IPS-11a (cell line): ENCODE data around the gene VWC2.

ENCODE experiments used
- H3K4me3 ChIP-seq: one replicate; pipeline ENCODE4 v1.5.1; 2013; ENCODE audit warnings: low read depth, low read length, control low read depth

The VWC2 gene

DNA sequence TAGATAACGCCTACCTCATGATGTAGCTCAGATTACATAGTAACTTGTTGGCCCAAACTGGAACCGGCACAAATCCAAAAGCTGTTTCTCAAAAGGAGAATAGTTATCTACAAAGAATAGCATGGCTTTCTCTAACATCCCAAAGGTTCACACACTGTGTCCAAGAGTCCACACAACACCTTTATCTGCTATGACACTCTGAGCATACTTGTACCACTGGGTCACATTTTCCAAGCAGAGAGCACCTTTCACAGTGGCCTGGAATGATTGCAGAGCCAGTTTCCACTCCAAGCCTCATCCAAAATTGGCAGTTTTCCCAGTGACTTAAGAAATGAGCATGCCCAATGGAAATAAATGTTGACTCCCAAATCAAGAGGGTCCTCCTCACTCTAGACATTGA lies 155.3 kb downstream of the VWC2 start:
- no peak overlapping the region for H3K4me3 ChIP-seq

DNA sequence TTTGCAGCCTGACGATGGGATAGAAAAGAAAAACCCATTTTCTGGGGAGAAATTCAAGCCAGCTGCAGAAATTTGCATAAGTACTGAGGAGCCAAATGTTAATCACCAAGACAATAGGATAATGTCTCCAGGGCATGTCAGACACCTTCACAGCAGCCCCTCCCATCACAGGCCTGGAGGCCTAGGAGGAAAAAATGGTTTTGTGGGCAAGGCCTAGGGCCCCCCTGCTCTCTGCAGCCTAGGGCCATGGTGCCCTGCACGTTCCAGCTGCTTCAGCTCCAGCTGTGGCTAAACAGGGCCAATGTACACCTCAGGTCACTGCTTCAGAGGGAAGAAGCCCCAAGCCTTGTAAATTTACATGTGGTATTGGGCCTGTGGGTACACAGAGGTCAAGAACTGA lies 158.2 kb downstream of the VWC2 start:
- H3K4me3 ChIP-seq = no peak overlapping the region

DNA sequence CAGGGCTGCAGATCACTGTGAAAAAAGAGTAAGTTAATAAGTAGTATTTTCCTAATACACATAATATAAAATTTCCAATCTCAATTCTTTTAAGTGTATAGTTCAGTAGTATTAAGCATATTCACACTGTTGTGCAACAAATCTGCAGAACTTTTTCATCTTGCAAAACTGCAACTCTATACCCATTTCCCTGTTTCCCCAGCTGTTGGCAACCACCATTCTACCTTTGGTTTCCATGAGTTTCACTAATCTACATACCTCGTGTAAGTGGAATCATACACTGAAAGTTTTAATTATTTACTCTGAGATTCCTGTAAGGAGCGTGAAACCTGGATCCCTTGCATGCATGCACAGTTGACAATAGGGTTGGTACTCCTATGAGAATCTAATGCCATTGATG lies 164.2 kb downstream of the VWC2 start:
- H3K4me3 ChIP-seq = no peak overlapping the region
